Psoas muscle (tissue), 8 donors: ENCODE data around the gene NPDC1. TPM values are rescaled to one million over a fixed set of nuclear protein-coding genes. Genes with fewer than 3 reads are reported as not detected.

ENCODE experiments used
- ATAC-seq, 4 donors: fragments of 200-7000 bp; cut with Tn5 transposase; one replicate each; pipeline ENCODE4 v1.9.1; 2020; ENCODE audit warnings: moderate library complexity in 3 of 4, mild to moderate bottlenecking in 2 of 4
- DNase-seq, 2 donors: peaks; one replicate each; pipeline ENCODE4 v3.0.0-alpha.2; 2020
- H3K27ac ChIP-seq: fragments of 200-600 bp; one replicate; pipeline ENCODE4 v1.8.0; 2022
- H3K27me3 ChIP-seq, 3 donors: fragments of 200-600 bp in 1 of 3; one replicate each; pipeline versions ENCODE4 v1.6.1 to v1.8.0; 2013 to 2022; ENCODE audit warnings: low read length in 2 of 3, mild to moderate bottlenecking in 2 of 3, moderate library complexity in 1 of 3; ENCODE audit not compliant: insufficient read depth in 3 of 3
- H3K36me3 ChIP-seq, 2 donors: fragments of 200-600 bp in 1 of 2; one replicate each; pipeline versions ENCODE4 v1.6.1 to v1.8.0; 2013 to 2022; ENCODE audit warnings: low read depth in 1 of 2, mild to moderate bottlenecking in 1 of 2, moderate library complexity in 1 of 2; ENCODE audit not compliant: insufficient read depth in 1 of 2
- H3K4me1 ChIP-seq: fragments of 200-600 bp; one replicate; pipeline ENCODE4 v1.8.0; 2022
- H3K4me3 ChIP-seq: fragments of 200-600 bp; one replicate; pipeline ENCODE4 v1.8.0; 2022; ENCODE audit warnings: mild to moderate bottlenecking
- H3K9me3 ChIP-seq: fragments of 200-600 bp; one replicate; pipeline ENCODE4 v1.8.0; 2022
- WGBS, 3 donors: extraction: QIAGEN DNeasy Blood & Tissue Kit; methylation state at CpG; one replicate each; pipeline versions ENCODE4 v1.1.6 to v1.1.7; 2013; 5-methylcytosine and 5-hydroxymethylcytosine counted together
- intact Hi-C, 2 donors: fragments of 100-400 bp; cut with DNase I; formaldehyde crosslinking; loops; one replicate each; pipeline versions ENCODE4 v1.11.0 to v1.14.2; 2022
- polyA plus RNA-seq, 3 donors: library from polyadenylated mRNA; stranded (reverse); fragments of 200-250 nt; gene quantifications; one replicate each; pipeline ENCODE4 v1.2.3, GENCODE V29; 2013
- total RNA-seq, 4 donors: library from RNA; stranded (reverse); fragmentation: NEBNext Ultra II Directional in 2 of 4; extraction: Animal tissue kit (Norgen Biotek cat#: 25700) in 2 of 4; gene quantifications; one replicate each; pipeline versions ENCODE4 v1.2.1 to v1.2.4, GENCODE V29; 2021 to 2023
- TF ChIP-seq, protein P1 (sequence below): fragments of 200-600 bp; IDR thresholded peaks from one replicate; pipeline ENCODE4 v1.8.0; 2022; ENCODE audit warnings: antibody characterized with exemption
- donor health status: healthy with polysubstance abuse.
- donor health status: DM: no; HTN: no; CAD: no; lungs with moderate emphysema.
- donor health status: Bipolar disorder and iron deficiency.
- donor health status: healthy.
- donor health status: DM: yes; HTN: yes; CAD: no.
- donor health status: DM: no; HTN: no; CAD: no.
- donor health status: DM: no; HTN: no; CAD: no.
- donor health status: DM: yes; HTN: yes; CAD: no.

NPDC1 gene
- total and polyA plus RNA-seq, 7 donors: 14.8 to 32.1 (median 22.4) TPM

DNA sequence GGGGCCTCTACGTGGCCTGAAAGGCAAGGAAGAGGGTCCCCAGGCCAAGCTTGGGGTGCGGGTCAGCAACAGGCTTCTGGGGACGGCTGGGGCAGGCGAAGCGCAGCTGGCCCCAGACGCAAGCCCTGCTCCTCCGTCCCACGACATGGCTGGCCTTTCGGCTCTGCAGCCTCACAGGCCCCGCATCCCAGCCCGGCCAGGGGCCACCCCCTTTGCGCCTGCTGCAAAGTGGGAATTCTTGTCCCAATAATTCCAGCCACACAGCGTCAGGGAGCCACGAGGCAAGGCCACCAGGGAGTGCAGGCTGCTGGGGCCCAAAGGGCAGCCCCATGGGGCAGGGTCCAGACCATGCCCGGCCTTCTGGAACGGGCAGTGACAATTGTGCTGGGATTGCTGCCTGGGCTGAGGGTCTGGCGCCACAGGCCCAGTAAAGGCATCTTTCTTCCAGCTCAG, 9.0 kb upstream of the NPDC1 start:
- ATAC-seq (peak in 1 of 4 donors; percentile 11), DNase-seq (no peak)
- WGBS, 3 donors: 59 to 72% (median 71%) methylated on average over 16 to 17 of the region's 17 CpGs
- Histone ChIP-seq H3K27me3 (peaks cover 0 to 55% (median 27%) of the 10 kb centered on the region in 3 donors), H3K4me1 (peaks cover 9% of the 10 kb centered on the region), H3K4me3 (no peak overlapping the region), H3K27ac (no peak overlapping the region), H3K9me3 (no peaks in the 10 kb centered on the region), H3K36me3 (no peaks in the 10 kb centered on the region)
- intact Hi-C loops: no loop called here
- TF ChIP-seq, protein P1, sequence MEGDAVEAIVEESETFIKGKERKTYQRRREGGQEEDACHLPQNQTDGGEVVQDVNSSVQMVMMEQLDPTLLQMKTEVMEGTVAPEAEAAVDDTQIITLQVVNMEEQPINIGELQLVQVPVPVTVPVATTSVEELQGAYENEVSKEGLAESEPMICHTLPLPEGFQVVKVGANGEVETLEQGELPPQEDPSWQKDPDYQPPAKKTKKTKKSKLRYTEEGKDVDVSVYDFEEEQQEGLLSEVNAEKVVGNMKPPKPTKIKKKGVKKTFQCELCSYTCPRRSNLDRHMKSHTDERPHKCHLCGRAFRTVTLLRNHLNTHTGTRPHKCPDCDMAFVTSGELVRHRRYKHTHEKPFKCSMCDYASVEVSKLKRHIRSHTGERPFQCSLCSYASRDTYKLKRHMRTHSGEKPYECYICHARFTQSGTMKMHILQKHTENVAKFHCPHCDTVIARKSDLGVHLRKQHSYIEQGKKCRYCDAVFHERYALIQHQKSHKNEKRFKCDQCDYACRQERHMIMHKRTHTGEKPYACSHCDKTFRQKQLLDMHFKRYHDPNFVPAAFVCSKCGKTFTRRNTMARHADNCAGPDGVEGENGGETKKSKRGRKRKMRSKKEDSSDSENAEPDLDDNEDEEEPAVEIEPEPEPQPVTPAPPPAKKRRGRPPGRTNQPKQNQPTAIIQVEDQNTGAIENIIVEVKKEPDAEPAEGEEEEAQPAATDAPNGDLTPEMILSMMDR: no peak

DNA sequence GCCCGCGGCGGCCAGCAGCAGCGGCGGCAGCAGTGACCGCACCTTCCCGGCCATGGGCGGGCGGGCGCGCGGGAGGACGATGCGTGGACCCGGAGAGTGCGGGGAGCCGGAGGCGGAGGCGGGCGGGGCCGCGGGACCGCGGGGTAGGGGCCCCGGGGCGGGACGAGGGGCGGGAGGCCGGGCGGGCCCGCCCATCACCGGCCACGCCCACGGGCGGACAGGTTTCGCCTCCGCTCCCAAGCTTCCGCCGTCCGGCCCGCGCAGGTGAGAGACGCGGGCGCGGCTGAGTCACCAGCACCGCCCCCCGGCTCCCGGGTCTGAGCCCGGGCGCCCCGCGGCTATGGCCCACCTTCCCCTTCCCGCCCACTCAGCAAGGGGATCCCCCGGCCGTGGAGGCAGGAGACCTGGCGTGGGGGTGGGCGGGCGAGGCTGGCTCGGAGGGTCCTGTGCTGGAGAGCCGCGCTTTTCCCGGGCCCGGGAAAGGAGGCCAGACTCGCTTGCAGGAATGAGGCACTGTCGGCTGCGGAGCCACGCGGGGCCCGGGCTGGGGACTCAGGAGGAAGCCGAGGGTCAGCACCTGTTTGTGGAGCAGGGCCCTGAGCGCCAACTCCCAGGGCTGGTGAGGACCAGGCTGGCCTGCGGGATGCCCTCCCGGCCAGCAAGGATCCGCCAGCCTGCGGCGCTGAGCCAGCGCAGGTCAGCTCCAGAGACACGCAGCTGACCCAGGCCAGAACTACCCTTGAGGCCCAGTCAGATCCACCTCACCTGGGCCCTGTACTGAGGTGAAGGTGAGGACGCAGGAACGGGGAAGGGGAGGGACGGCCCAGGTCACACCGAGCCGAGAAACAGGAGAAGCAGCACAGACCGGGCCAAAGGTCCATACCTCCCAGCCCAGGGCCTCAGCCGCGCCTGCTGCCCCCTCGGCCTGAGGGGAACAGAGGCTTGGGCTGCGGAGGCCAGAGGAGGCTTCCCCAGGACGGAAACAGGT, 8.3 kb upstream of the NPDC1 start, which contains the start of gene ENTPD2:
Gene ENTPD2, minus strand, starts transcription at position 118 of the 988 bp plus-strand sequence. Its CDS starts 64 bp downstream, at position 54.
- DNase-seq (no peak), ATAC-seq (no peak)
- Histone ChIP-seq H3K27me3 (peaks cover 0 to 60% (median 32%) of the 10 kb centered on the region in 3 donors), H3K27ac (no peak within 1 kb of the TSS), H3K9me3 (no peaks in the 10 kb centered on the region), H3K4me1 (peaks cover 9% of the 10 kb centered on the region), H3K36me3 (no peaks in the 10 kb centered on the region), H3K4me3 (peak within 1 kb of the TSS; percentile 51)
- intact Hi-C loops: no loop called here
- TF ChIP-seq, protein P1: no peak
- 27 to 51% (median 31%) methylated on average over 41 to 90 of the region's 90 CpGs for WGBS, 3 donors

GRCh38 chr9:137052998-137053943, 7.3 kb upstream of the NPDC1 start:
- ATAC-seq (no peak), DNase-seq (no peak)
- intact Hi-C loops: no loop called here
- Histone ChIP-seq H3K27me3 (peaks cover 0 to 69% (median 33%) of the 10 kb centered on the region in 3 donors), H3K4me1 (peaks cover 12% of the 10 kb centered on the region), H3K36me3 (no peaks in the 10 kb centered on the region), H3K4me3 (peak overlapping the region; percentile 51), H3K27ac (no peak overlapping the region), H3K9me3 (no peaks in the 10 kb centered on the region)
- TF ChIP-seq, protein P1: no peak
- WGBS, 3 donors: 19 to 41% (median 22%) methylated on average over 21 to 71 of the region's 71 CpGs

DNA sequence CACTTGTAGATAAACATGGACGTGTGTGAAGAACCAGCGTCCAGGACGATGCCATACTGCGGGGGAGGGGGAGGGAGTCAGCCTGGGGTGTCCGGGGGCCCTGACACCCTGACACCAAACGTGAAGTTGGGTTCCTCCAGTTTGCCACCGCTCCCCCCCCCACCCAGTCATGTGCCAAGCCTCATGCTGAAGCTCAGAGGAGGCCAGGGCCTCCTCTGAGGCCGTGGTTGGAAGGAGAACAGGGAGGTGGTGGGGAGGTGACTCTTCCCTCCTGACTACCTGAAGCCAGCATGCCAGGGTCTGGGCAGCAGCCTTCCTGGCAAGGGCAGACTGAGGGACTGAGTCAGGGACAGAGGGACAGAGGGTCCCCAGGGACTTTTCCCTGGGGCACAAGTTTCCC, 6.3 kb upstream of the NPDC1 start:
- intact Hi-C loops: no loop called here

More for the DNA sequence above, 6.3 kb upstream of the NPDC1 start:
- Histone ChIP-seq H3K36me3 (no peaks in the 10 kb centered on the region), H3K9me3 (no peaks in the 10 kb centered on the region), H3K4me3 (no peak overlapping the region), H3K27ac (no peak overlapping the region), H3K27me3 (peaks cover 0 to 79% (median 36%) of the 10 kb centered on the region in 3 donors), H3K4me1 (peaks cover 12% of the 10 kb centered on the region)
- TF ChIP-seq, protein P1: no peak
- DNase-seq: no peak
- no peak for ATAC-seq
- WGBS, 3 donors: 71 to 91% (median 91%) methylated on average over 8 of the region's 8 CpGs
